ENCODE results near the gene TRH. TPM values are rescaled to one million over a fixed set of nuclear protein-coding genes. Genes with fewer than 3 reads are reported as not detected.

Gene TRH
- total RNA-seq, 1 experiment from 2014 or later: not detected

DNA sequence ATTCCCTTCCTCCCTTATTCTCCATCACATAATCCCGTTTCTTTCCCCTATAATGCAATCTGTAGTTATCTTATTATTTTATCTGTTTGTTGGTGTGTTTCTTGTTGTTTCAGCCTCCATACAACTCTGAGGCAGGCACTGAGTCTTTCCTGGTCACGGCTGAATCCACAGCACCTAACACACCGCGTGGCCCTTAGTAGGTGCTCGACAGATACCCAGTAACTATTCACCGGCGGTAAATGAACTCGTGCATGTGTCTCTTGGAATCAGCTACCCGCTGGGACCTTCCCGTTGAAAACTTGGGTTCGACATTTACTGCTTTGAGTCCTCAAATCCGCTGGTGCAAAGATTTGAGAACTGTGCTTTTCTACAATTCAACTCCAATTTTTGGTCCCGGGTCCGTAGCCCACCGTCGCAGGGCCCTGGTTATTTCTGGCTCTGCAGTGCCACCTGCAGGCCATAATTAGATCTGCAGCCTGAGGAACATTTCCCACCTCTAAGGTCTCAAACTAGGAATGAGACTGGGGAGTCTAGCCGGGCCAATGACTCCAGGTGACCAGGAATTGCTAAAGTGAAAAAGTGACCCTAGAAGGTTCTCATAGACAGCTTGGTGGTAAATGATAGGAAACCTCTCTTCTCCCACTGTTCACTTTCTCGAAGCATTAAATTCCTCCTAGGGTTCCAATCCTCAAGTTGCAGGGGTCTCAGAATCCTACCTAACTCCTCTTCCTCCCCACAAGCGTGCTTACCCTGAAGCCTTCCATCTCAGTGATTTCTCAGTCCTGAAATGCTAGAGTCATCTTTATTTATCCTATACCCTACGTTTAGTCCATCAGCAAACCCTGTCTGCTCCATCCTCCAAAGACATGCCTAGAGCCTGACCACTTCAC is 40.0 kb upstream of the TRH start:
- no peaks in the 10 kb centered on the region for H3K36me3 Mint-ChIP-seq (ENCODE audit: insufficient read depth, unreplicated experiment)
- BruUV-seq (replicated peaks): no TSS peak
- TF ChIP-seq, protein P1, sequence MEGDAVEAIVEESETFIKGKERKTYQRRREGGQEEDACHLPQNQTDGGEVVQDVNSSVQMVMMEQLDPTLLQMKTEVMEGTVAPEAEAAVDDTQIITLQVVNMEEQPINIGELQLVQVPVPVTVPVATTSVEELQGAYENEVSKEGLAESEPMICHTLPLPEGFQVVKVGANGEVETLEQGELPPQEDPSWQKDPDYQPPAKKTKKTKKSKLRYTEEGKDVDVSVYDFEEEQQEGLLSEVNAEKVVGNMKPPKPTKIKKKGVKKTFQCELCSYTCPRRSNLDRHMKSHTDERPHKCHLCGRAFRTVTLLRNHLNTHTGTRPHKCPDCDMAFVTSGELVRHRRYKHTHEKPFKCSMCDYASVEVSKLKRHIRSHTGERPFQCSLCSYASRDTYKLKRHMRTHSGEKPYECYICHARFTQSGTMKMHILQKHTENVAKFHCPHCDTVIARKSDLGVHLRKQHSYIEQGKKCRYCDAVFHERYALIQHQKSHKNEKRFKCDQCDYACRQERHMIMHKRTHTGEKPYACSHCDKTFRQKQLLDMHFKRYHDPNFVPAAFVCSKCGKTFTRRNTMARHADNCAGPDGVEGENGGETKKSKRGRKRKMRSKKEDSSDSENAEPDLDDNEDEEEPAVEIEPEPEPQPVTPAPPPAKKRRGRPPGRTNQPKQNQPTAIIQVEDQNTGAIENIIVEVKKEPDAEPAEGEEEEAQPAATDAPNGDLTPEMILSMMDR (IDR thresholded peaks at IDR 0.05; ENCODE audit: unreplicated experiment): peak; percentile 98
- H3K4me1 Mint-ChIP-seq (ENCODE audit: low read depth, unreplicated experiment): peaks cover 16% of the 10 kb centered on the region
- peak overlapping the region; percentile 47 for H3K4me3 Mint-ChIP-seq (ENCODE audit: low read depth, unreplicated experiment)
- H3K27ac Mint-ChIP-seq (ENCODE audit: unreplicated experiment): no peak overlapping the region
- H3K27me3 Mint-ChIP-seq (ENCODE audit: unreplicated experiment): no peaks in the 10 kb centered on the region
- peak; percentile 49 for DNase-seq
- peaks cover 3% of the 10 kb centered on the region for H3K9me3 Mint-ChIP-seq (ENCODE audit: low read depth, unreplicated experiment)
- intact Hi-C loops (cut with micrococcal nuclease; ENCODE audit: unreplicated experiment): loop anchor here (1.0 to 5.0 kb wide), 6 partner anchors 42 to 552 kb away; partner anchors contain the start of gene TMCC1
- CTCF ChIA-PET: interaction anchor here (0.8 to 2.1 kb wide), 3 partner anchors 105 to 444 kb away, joined by 3 to 20 read pairs (median 7); no protein-coding TSS in a partner anchor

DNA sequence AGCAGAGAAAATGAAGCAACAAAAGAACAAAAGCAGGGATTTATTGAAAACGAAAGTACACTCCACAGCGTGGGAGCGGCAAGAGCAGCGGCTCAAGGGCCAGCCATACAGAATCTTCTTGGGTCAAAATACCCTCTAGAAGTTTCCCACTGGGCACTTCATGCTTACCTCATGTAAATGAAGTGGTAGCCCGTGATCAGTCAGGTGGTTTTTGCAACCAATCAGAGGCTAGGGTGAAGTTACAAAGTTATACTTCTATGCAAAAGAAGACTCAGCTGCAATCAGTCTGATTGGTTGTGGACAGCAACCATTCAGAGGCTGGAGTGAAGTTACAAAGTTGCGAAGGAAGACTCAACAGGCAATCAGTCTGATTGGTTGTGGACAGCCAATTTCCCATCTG is 37.8 kb upstream of the TRH start:
- peaks cover 16% of the 10 kb centered on the region for H3K4me1 Mint-ChIP-seq (ENCODE audit: low read depth, unreplicated experiment)
- H3K4me3 Mint-ChIP-seq (ENCODE audit: low read depth, unreplicated experiment): peak overlapping the region; percentile 60
- BruUV-seq (replicated peaks): no TSS peak
- no peaks in the 10 kb centered on the region for H3K36me3 Mint-ChIP-seq (ENCODE audit: insufficient read depth, unreplicated experiment)
- intact Hi-C loops (cut with micrococcal nuclease; ENCODE audit: unreplicated experiment): no loop called here
- DNase-seq: peak; percentile 48
- CTCF ChIA-PET: interaction anchor here (0.9 kb wide), 1 partner anchor 447 kb away, joined by 3 read pairs; no protein-coding TSS in a partner anchor
- peak overlapping the region; percentile 33 for H3K27ac Mint-ChIP-seq (ENCODE audit: unreplicated experiment)
- no peaks in the 10 kb centered on the region for H3K9me3 Mint-ChIP-seq (ENCODE audit: low read depth, unreplicated experiment)
- H3K27me3 Mint-ChIP-seq (ENCODE audit: unreplicated experiment): no peaks in the 10 kb centered on the region
- TF ChIP-seq, protein P1 (IDR thresholded peaks at IDR 0.05; ENCODE audit: unreplicated experiment): no peak

DNA sequence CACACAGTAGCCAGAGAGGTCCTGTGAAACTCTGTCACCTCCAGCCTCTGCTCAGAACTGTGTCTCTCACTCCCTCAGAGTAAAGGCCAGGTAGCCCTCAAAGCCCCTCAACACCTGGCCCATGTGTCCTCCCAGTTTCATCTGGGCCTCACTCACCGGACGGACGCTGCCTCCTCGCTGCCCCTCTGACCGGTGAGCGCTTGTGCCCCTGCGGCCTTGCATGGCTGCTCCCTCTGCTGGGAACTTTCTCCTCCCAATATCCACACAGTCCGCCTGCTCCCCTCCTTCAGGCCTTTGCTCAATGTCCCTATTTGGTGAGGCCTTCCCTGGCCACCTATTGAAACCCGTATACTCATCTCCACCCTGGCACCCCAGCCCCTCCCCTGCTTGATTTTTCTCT is 36.8 kb upstream of the TRH start:
- no peak for DNase-seq
- Mint-ChIP-seq H3K36me3 (ENCODE audit: insufficient read depth, unreplicated experiment) (no peaks in the 10 kb centered on the region), H3K27ac (ENCODE audit: unreplicated experiment) (no peak overlapping the region), H3K9me3 (ENCODE audit: low read depth, unreplicated experiment) (no peaks in the 10 kb centered on the region), H3K4me3 (ENCODE audit: low read depth, unreplicated experiment) (no peak overlapping the region), H3K27me3 (ENCODE audit: unreplicated experiment) (no peaks in the 10 kb centered on the region), H3K4me1 (ENCODE audit: low read depth, unreplicated experiment) (peaks cover 24% of the 10 kb centered on the region)
- TF ChIP-seq, protein P1 (IDR thresholded peaks at IDR 0.05; ENCODE audit: unreplicated experiment): no peak
- BruUV-seq (replicated peaks): no TSS peak
- intact Hi-C loops (cut with micrococcal nuclease; ENCODE audit: unreplicated experiment): no loop called here
- CTCF ChIA-PET: interaction anchor here (0.7 kb wide), 1 partner anchor 726 kb away, joined by 3 read pairs; no protein-coding TSS in a partner anchor

DNA sequence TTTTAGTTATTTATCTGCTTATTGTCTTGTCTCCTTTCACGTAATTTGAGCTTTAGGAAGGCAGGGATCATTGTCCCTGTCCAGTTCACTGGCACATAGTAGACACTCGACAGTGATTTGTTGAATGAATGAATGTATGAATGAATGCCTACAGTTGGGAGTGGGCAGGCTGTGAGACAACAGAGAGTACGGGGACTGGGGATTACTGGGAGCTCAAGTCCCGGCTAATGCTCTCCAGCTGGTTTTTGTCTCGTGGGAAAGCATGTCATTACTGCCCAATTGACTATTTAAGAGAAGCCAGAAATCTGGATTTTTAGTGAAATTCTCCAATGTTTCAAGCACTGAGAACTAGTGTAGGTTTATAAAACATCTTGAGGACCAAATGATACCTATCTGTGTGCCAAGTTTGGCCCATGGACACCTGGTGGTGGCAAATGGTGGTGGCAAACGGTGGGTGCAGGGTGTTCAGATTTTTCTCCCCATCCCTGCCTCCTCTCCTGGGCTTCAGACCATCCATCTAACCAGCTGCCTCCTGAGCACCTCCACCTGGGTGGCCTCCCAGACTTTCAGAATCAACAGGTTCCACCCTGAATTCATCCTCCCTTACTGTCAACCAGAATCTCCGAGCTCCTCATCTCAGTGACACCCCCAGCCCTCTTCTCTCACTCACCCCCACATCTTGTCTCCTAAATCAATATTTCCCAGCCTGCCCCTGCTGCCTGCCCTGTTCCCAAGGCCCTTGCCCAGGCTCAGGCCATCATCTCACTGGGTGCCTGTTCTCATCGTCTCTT is 36.2 kb upstream of the TRH start:
- Mint-ChIP-seq H3K36me3 (ENCODE audit: insufficient read depth, unreplicated experiment) (no peaks in the 10 kb centered on the region), H3K27me3 (ENCODE audit: unreplicated experiment) (no peaks in the 10 kb centered on the region), H3K4me3 (ENCODE audit: low read depth, unreplicated experiment) (no peak overlapping the region), H3K9me3 (ENCODE audit: low read depth, unreplicated experiment) (no peaks in the 10 kb centered on the region), H3K27ac (ENCODE audit: unreplicated experiment) (no peak overlapping the region), H3K4me1 (ENCODE audit: low read depth, unreplicated experiment) (peaks cover 24% of the 10 kb centered on the region)
- no peak for DNase-seq
- CTCF ChIA-PET: interaction anchor here (0.5 to 0.6 kb wide), 2 partner anchors 64 to 86 kb away, joined by 3 to 11 read pairs; no protein-coding TSS in a partner anchor
- TF ChIP-seq, protein P1 (IDR thresholded peaks at IDR 0.05; ENCODE audit: unreplicated experiment): peak; percentile 24
- intact Hi-C loops (cut with micrococcal nuclease; ENCODE audit: unreplicated experiment): no loop called here
- no TSS peak for BruUV-seq (replicated peaks)

Data from Calu3 (cell line).